ENCODE data around the gene HEG1.
"Not testable (repeated sequence)": the region's sequence is repeated elsewhere in the genome, so short reads cannot be mapped to it uniquely, and the experiment has no call there.

Gene HEG1

GRCh38 chr3:124960698-124961097 lies 95.1 kb downstream of the HEG1 start:
- Mint-ChIP-seq H3K4me3 (no peak overlapping the region), H3K27ac (ENCODE audit: low read depth) (no peak overlapping the region), H3K9me3 (no peaks in the 10 kb centered on the region), H3K27me3 (peaks cover 9% of the 10 kb centered on the region), H3K36me3 (ENCODE audit: insufficient read depth) (no peaks in the 10 kb centered on the region), H3K4me1 (no peaks in the 10 kb centered on the region)
- DNase-seq (ENCODE audit: low spot score in 2 of 2), result no peak
- ATAC-seq (replicated peaks; ENCODE audit: extremely low read depth, poor library complexity, severe bottlenecking), result no peak

- ATAC-seq (replicated peaks; ENCODE audit: extremely low read depth, poor library complexity, severe bottlenecking) (no peak), DNase-seq (ENCODE audit: low spot score in 2 of 2) (no peak)
- H3K9me3 Mint-ChIP-seq, result no peaks in the 10 kb centered on the region
- no peak overlapping the region for H3K4me3 Mint-ChIP-seq
- no peaks in the 10 kb centered on the region for H3K36me3 Mint-ChIP-seq (ENCODE audit: insufficient read depth)
- H3K4me1 Mint-ChIP-seq, result no peaks in the 10 kb centered on the region
- H3K27ac Mint-ChIP-seq (ENCODE audit: low read depth), result no peak overlapping the region
- peaks cover 9% of the 10 kb centered on the region for H3K27me3 Mint-ChIP-seq
These were observed 95.7 kb downstream of the HEG1 start for GRCh38 chr3:124960105-124960504.

GRCh38 chr3:124957951-124958350 lies 97.8 kb downstream of the HEG1 start:
- H3K4me3 Mint-ChIP-seq; H3K9me3 Mint-ChIP-seq; H3K4me1 Mint-ChIP-seq; H3K27me3 Mint-ChIP-seq; DNase-seq (ENCODE audit: low spot score in 2 of 2); ATAC-seq (replicated peaks; ENCODE audit: extremely low read depth, poor library complexity, severe bottlenecking); H3K36me3 Mint-ChIP-seq (ENCODE audit: insufficient read depth); H3K27ac Mint-ChIP-seq (ENCODE audit: low read depth): not testable (repeated sequence)

- H3K27ac Mint-ChIP-seq (ENCODE audit: low read depth), result no peak overlapping the region
- no peaks in the 10 kb centered on the region for H3K4me1 Mint-ChIP-seq
- H3K9me3 Mint-ChIP-seq, result no peaks in the 10 kb centered on the region
- H3K4me3 Mint-ChIP-seq, result no peak overlapping the region
- DNase-seq (ENCODE audit: low spot score in 2 of 2), result no peak
- peaks cover 9% of the 10 kb centered on the region for H3K27me3 Mint-ChIP-seq
- H3K36me3 Mint-ChIP-seq (ENCODE audit: insufficient read depth), result no peaks in the 10 kb centered on the region
- ATAC-seq (replicated peaks; ENCODE audit: extremely low read depth, poor library complexity, severe bottlenecking), result no peak
These were observed 103.4 kb downstream of the HEG1 start for GRCh38 chr3:124952282-124952855.

GRCh38 chr3:124951511-124952281 lies 104.1 kb downstream of the HEG1 start:
- H3K9me3 Mint-ChIP-seq, result no peaks in the 10 kb centered on the region
- no peak overlapping the region for H3K27ac Mint-ChIP-seq (ENCODE audit: low read depth)
- H3K36me3 Mint-ChIP-seq (ENCODE audit: insufficient read depth), result no peaks in the 10 kb centered on the region
- no peaks in the 10 kb centered on the region for H3K4me1 Mint-ChIP-seq
- ATAC-seq (replicated peaks; ENCODE audit: extremely low read depth, poor library complexity, severe bottlenecking), result no peak
- H3K4me3 Mint-ChIP-seq, result no peak overlapping the region
- DNase-seq (ENCODE audit: low spot score in 2 of 2), result no peak
- H3K27me3 Mint-ChIP-seq, result peaks cover 3% of the 10 kb centered on the region

- H3K4me1 Mint-ChIP-seq, result no peaks in the 10 kb centered on the region
These were observed 105.8 kb downstream of the HEG1 start for GRCh38 chr3:124950026-124950425.

GRCh38 chr3:124942613-124943012 lies 113.2 kb downstream of the HEG1 start:
- ATAC-seq (replicated peaks; ENCODE audit: extremely low read depth, poor library complexity, severe bottlenecking) (no peak), DNase-seq (ENCODE audit: low spot score in 2 of 2) (no peak)
- H3K36me3 Mint-ChIP-seq (ENCODE audit: insufficient read depth), result no peaks in the 10 kb centered on the region
- H3K4me3 Mint-ChIP-seq, result no peak overlapping the region
- H3K9me3 Mint-ChIP-seq, result no peaks in the 10 kb centered on the region
- no peaks in the 10 kb centered on the region for H3K4me1 Mint-ChIP-seq
- no peaks in the 10 kb centered on the region for H3K27me3 Mint-ChIP-seq
- H3K27ac Mint-ChIP-seq (ENCODE audit: low read depth), result no peak overlapping the region

More at GRCh38 chr3:124950026-124950425, 105.8 kb downstream of the HEG1 start:
- DNase-seq (ENCODE audit: low spot score in 2 of 2) (no peak), ATAC-seq (replicated peaks; ENCODE audit: extremely low read depth, poor library complexity, severe bottlenecking) (no peak)
- Mint-ChIP-seq H3K36me3 (ENCODE audit: insufficient read depth) (no peaks in the 10 kb centered on the region), H3K9me3 (no peaks in the 10 kb centered on the region), H3K4me3 (no peak overlapping the region), H3K27ac (ENCODE audit: low read depth) (no peak overlapping the region), H3K27me3 (no peaks in the 10 kb centered on the region)

GRCh38 chr3:124941771-124942170 lies 114.0 kb downstream of the HEG1 start:
- Mint-ChIP-seq H3K4me1 (no peaks in the 10 kb centered on the region), H3K27ac (ENCODE audit: low read depth) (no peak overlapping the region), H3K27me3 (peaks cover 8% of the 10 kb centered on the region), H3K36me3 (ENCODE audit: insufficient read depth) (no peaks in the 10 kb centered on the region), H3K9me3 (no peaks in the 10 kb centered on the region), H3K4me3 (no peak overlapping the region)
- ATAC-seq (replicated peaks; ENCODE audit: extremely low read depth, poor library complexity, severe bottlenecking) (no peak), DNase-seq (ENCODE audit: low spot score in 2 of 2) (no peak)

GRCh38 chr3:124939661-124940060 lies 116.1 kb downstream of the HEG1 start:
- no peaks in the 10 kb centered on the region for H3K36me3 Mint-ChIP-seq (ENCODE audit: insufficient read depth)
- DNase-seq (ENCODE audit: low spot score in 2 of 2) (no peak), ATAC-seq (replicated peaks; ENCODE audit: extremely low read depth, poor library complexity, severe bottlenecking) (no peak)
- no peaks in the 10 kb centered on the region for H3K4me1 Mint-ChIP-seq
- no peak overlapping the region for H3K4me3 Mint-ChIP-seq
- H3K9me3 Mint-ChIP-seq, result no peaks in the 10 kb centered on the region
- no peak overlapping the region for H3K27ac Mint-ChIP-seq (ENCODE audit: low read depth)
- peaks cover 18% of the 10 kb centered on the region for H3K27me3 Mint-ChIP-seq

- Mint-ChIP-seq H3K36me3 (ENCODE audit: insufficient read depth) (no peaks in the 10 kb centered on the region), H3K4me3 (no peak overlapping the region), H3K4me1 (no peaks in the 10 kb centered on the region), H3K27me3 (peaks cover 26% of the 10 kb centered on the region), H3K27ac (ENCODE audit: low read depth) (no peak overlapping the region), H3K9me3 (no peaks in the 10 kb centered on the region)
- DNase-seq (ENCODE audit: low spot score in 2 of 2), result no peak
- ATAC-seq (replicated peaks; ENCODE audit: extremely low read depth, poor library complexity, severe bottlenecking), result no peak
These were observed 116.9 kb downstream of the HEG1 start for GRCh38 chr3:124938896-124939295.

- Mint-ChIP-seq H3K36me3 (ENCODE audit: insufficient read depth) (no peaks in the 10 kb centered on the region), H3K4me3 (no peak overlapping the region), H3K27ac (ENCODE audit: low read depth) (no peak overlapping the region), H3K4me1 (no peaks in the 10 kb centered on the region), H3K9me3 (no peaks in the 10 kb centered on the region), H3K27me3 (peaks cover 28% of the 10 kb centered on the region)
- DNase-seq (ENCODE audit: low spot score in 2 of 2) (no peak), ATAC-seq (replicated peaks; ENCODE audit: extremely low read depth, poor library complexity, severe bottlenecking) (no peak)
These were observed 118.7 kb downstream of the HEG1 start for GRCh38 chr3:124937049-124937448.

GRCh38 chr3:124935794-124936542 lies 119.8 kb downstream of the HEG1 start:
- Mint-ChIP-seq H3K4me3 (no peak overlapping the region), H3K36me3 (ENCODE audit: insufficient read depth) (no peaks in the 10 kb centered on the region), H3K27me3 (peaks cover 28% of the 10 kb centered on the region), H3K9me3 (no peaks in the 10 kb centered on the region), H3K4me1 (no peaks in the 10 kb centered on the region), H3K27ac (ENCODE audit: low read depth) (no peak overlapping the region)
- DNase-seq (ENCODE audit: low spot score in 2 of 2) (no peak), ATAC-seq (replicated peaks; ENCODE audit: extremely low read depth, poor library complexity, severe bottlenecking) (no peak)

GRCh38 chr3:124935264-124935663 lies 120.5 kb downstream of the HEG1 start:
- DNase-seq (ENCODE audit: low spot score in 2 of 2) (no peak), ATAC-seq (replicated peaks; ENCODE audit: extremely low read depth, poor library complexity, severe bottlenecking) (no peak)
- H3K4me1 Mint-ChIP-seq, result no peaks in the 10 kb centered on the region
- H3K9me3 Mint-ChIP-seq, result no peaks in the 10 kb centered on the region
- H3K27ac Mint-ChIP-seq (ENCODE audit: low read depth), result no peak overlapping the region
- H3K4me3 Mint-ChIP-seq, result no peak overlapping the region
- H3K36me3 Mint-ChIP-seq (ENCODE audit: insufficient read depth), result no peaks in the 10 kb centered on the region
- peaks cover 28% of the 10 kb centered on the region for H3K27me3 Mint-ChIP-seq
